HL-60 (cell line): ENCODE results near the gene NOD2.

ENCODE experiments used
- DNase-seq, 2 experiments: peaks; one replicate each; pipeline ENCODE4 v3.0.0-alpha.2; 2010 to 2020; ENCODE audit warnings: low read depth in 1 of 2, low spot score in 1 of 2
- H3K27ac ChIP-seq: fragments of 250-450 bp; sonication (Bioruptor Pico); replicated peaks from 2 replicates; pipeline ENCODE4 v1.5.1; 2020; ENCODE audit warnings: mild to moderate bottlenecking, moderate library complexity
- H3K27me3 ChIP-seq: fragments of 250-450 bp; sonication (Bioruptor Pico); 2 replicates; pipeline ENCODE4 v1.5.1; 2021; ENCODE audit warnings: mild to moderate bottlenecking, moderate library complexity; ENCODE audit not compliant: insufficient read depth, poor library complexity, severe bottlenecking
- H3K4me3 ChIP-seq: replicated peaks from 2 replicates; pipeline ENCODE4 v1.5.1; 2011; ENCODE audit warnings: mild to moderate bottlenecking, control low read depth, low read length; ENCODE audit not compliant: insufficient read depth
- GABPA ChIP-seq: IDR thresholded peaks from 2 replicates; pipeline ENCODE4 v1.6.1; 2012; ENCODE audit warnings: low read depth
- POLR2AphosphoS5 ChIP-seq: IDR thresholded peaks from 2 replicates; pipeline ENCODE4 v1.6.1; 2012; ENCODE audit warnings: low read depth
- SPI1 ChIP-seq: IDR thresholded peaks from 2 replicates; pipeline ENCODE4 v1.6.1; 2012; ENCODE audit warnings: low read depth, mild to moderate bottlenecking, borderline replicate concordance
- TF ChIP-seq, protein P1 (sequence below): IDR thresholded peaks from one replicate; pipeline ENCODE4 v1.5.1; 2011; ENCODE audit warnings: low read length, control low read depth, inconsistent platforms; ENCODE audit not compliant: insufficient read depth
- TF ChIP-seq, protein P2 (sequence below): IDR thresholded peaks from 2 replicates; pipeline ENCODE4 v1.6.1; 2012; ENCODE audit warnings: low read depth; ENCODE audit not compliant: insufficient replicate concordance

Gene NOD2

GRCh38 chr16:50680556-50680893, 12.9 kb upstream of the NOD2 start:
- H3K4me3 ChIP-seq: peak overlapping the region; percentile 66
- no peak for DNase-seq
- peak overlapping the region; percentile 85 for H3K27ac ChIP-seq
- H3K27me3 ChIP-seq: no peaks in the 10 kb centered on the region
- no peak for TF ChIP-seq GABPA
- no peak for TF ChIP-seq SPI1
- TF ChIP-seq, protein P1, sequence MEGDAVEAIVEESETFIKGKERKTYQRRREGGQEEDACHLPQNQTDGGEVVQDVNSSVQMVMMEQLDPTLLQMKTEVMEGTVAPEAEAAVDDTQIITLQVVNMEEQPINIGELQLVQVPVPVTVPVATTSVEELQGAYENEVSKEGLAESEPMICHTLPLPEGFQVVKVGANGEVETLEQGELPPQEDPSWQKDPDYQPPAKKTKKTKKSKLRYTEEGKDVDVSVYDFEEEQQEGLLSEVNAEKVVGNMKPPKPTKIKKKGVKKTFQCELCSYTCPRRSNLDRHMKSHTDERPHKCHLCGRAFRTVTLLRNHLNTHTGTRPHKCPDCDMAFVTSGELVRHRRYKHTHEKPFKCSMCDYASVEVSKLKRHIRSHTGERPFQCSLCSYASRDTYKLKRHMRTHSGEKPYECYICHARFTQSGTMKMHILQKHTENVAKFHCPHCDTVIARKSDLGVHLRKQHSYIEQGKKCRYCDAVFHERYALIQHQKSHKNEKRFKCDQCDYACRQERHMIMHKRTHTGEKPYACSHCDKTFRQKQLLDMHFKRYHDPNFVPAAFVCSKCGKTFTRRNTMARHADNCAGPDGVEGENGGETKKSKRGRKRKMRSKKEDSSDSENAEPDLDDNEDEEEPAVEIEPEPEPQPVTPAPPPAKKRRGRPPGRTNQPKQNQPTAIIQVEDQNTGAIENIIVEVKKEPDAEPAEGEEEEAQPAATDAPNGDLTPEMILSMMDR: no peak
- no peak; the same call in 1 of the 2 replicates for TF ChIP-seq POLR2AphosphoS5

DNA sequence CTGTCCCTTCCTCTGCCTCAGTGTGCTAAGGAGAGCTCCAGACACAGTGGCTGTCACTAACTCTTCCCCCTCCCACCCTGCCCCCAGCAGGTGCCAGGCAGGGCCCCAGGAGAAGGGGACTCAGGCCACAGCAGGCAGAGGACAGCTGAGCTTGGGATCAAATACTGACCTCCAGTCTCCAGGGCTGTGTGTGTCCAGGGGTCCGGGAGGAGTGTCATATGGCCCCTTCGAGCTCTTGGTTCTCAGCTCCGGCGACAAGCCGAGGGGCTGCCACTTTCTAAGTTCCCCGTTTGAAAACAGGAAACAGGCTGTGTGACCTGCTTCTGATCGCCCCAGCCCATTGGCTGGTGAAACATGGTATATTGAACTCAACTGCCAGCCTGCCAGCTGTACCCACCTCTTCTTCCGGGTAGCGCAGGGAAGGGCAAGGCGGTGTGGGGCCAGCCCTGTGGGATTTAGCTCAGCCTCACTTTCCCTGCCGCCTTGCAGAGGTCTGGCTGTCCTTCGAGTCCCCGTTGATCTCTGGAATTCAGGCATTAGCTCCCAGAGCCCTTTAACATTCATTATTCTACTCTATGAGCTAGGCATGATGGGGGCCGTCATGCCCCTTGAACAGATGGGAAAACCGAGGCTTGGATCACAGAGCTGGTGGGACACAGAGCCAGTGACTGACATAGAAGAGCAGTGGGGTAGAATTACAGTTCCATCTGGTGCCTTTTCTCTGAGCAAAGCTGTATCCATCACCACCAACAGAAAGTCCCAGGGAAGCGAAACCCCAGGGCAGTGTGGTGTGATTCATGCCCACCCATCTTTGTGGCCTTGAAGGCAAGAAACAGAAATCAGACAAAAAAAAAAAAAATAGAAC, 12.2 kb upstream of the NOD2 start, which contains the start of gene SNX20:
SNX20 (minus strand) TSS at position 292 of the 865 bp plus-strand sequence. CDS start 3,786 bp downstream, outside the sequence.
- H3K27me3 ChIP-seq: no peaks in the 10 kb centered on the region
- H3K4me3 ChIP-seq: peak within 1 kb of the TSS; percentile 66
- peak within 1 kb of the TSS; percentile 85 for H3K27ac ChIP-seq
- peak; percentile 66 to 91 for DNase-seq
- TF ChIP-seq, protein P1: no peak
- TF ChIP-seq, protein P2, sequence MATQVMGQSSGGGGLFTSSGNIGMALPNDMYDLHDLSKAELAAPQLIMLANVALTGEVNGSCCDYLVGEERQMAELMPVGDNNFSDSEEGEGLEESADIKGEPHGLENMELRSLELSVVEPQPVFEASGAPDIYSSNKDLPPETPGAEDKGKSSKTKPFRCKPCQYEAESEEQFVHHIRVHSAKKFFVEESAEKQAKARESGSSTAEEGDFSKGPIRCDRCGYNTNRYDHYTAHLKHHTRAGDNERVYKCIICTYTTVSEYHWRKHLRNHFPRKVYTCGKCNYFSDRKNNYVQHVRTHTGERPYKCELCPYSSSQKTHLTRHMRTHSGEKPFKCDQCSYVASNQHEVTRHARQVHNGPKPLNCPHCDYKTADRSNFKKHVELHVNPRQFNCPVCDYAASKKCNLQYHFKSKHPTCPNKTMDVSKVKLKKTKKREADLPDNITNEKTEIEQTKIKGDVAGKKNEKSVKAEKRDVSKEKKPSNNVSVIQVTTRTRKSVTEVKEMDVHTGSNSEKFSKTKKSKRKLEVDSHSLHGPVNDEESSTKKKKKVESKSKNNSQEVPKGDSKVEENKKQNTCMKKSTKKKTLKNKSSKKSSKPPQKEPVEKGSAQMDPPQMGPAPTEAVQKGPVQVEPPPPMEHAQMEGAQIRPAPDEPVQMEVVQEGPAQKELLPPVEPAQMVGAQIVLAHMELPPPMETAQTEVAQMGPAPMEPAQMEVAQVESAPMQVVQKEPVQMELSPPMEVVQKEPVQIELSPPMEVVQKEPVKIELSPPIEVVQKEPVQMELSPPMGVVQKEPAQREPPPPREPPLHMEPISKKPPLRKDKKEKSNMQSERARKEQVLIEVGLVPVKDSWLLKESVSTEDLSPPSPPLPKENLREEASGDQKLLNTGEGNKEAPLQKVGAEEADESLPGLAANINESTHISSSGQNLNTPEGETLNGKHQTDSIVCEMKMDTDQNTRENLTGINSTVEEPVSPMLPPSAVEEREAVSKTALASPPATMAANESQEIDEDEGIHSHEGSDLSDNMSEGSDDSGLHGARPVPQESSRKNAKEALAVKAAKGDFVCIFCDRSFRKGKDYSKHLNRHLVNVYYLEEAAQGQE: no peak
- no peak; the same call in none of the 2 replicates for TF ChIP-seq POLR2AphosphoS5
- 0 out of 2 replicates have a peak, but pooled peaks have one; percentile 43 for TF ChIP-seq GABPA
- peak; percentile 35; the same call in 1 of the 2 replicates for TF ChIP-seq SPI1

DNA sequence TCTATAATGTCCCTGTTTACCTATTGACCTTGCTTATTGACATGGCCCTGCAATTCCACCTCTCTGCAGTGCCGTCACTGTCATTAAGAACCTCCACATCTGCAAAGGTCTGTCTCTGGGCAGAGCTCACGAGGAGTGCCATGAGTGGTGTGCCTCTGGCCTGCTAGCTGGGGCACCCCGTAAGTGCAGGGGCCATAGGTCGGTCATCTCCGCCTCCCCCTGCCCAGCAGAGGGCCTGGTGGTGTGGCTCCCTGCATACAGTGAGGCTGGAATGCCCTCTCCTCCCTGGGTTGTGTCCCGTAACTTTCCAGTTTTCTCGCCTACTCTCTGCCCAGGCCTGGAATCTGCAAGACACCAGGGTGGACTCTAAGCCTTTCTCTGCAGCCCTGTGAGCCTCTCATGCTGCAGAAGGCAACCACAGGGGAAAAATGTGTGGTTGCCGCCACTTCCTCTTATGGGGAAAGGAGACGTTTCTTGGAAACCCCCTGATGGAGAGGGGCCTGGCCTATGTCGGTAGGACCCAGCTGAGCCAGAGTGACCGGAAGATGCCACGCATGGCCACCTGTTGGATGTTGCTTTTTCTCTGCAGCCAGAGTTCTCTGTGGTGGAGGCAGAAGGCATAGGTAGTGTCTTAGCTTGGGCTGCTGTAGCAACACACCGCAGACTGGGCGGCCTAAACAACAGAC, 9.6 kb upstream of the NOD2 start:
- Histone ChIP-seq H3K27ac (peak overlapping the region; percentile 85), H3K4me3 (no peak overlapping the region), H3K27me3 (no peaks in the 10 kb centered on the region)
- DNase-seq: peak; percentile 83 to 92
- TF ChIP-seq POLR2AphosphoS5 (peak; percentile 88), GABPA (no peak; the same call in 1 of the 2 replicates), SPI1 (peak; percentile 98)

DNA sequence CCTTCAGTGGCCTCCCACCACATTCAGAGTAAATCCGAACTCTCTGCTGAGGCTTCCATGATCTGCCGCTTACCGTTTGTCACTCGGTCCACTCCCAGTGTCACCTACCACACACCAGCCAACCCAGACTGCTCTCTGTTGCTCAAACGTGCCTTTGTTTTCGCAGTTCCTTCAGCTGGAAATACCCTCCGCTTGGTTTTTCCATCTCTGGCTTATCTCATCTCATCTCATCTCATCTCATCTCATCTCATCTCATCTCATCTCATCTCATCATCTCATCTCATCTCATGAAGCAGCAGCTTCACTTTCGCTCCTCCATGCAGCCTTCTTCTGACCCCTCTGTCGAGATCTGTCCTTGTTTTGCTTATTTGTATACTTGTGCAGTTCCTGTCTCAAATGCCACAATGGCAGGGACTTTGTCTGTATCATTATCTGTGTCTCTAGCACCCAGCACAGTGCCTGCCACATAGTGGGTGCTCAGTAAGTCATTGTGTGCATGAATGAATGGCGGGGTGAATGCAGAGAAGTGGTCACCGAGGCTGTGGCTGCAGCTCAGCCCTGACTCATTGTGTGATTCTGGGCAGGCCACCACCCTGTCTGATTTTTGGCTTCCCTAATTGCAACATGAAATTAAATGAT, 8.5 kb upstream of the NOD2 start:
- DNase-seq: peak; percentile 45 to 75

DNA sequence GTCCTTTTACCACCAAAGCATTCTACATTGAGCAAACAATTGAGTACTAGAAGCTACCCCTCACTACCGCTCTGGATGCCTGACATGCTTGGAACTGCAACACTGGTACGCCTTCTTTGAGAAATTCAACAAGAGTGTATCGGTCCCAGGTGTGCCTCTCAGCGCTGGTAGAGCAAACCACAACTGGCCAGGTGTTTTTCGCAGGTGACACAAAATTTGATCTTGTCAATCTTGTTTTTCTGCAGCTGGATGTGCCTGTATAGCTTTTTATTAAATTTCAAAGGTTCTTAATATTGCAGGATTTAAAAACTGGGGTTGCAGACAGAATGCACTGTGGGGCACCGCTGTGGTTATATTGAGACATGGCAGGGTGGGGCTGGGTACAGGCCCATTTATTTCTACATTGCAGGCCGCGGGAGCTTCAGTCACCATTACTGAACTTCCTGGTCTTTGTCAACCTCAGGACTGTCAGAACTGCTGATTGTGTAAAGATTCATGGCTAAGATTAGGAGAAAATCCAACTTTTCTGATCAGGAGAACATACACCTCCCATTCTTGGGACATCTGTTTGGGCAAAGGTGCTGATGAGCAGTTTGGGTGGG, 7.8 kb upstream of the NOD2 start:
- DNase-seq: peak; percentile 74 to 89

More for the DNA sequence above, 8.5 kb upstream of the NOD2 start:
- Histone ChIP-seq H3K4me3 (no peak overlapping the region), H3K27me3 (no peaks in the 10 kb centered on the region), H3K27ac (peak overlapping the region; percentile 85)
- TF ChIP-seq POLR2AphosphoS5: no peak

More for the DNA sequence above, 7.8 kb upstream of the NOD2 start:
- H3K27ac ChIP-seq: peak overlapping the region; percentile 85
- no peaks in the 10 kb centered on the region for H3K27me3 ChIP-seq
- TF ChIP-seq GABPA: no peak
- no peak; the same call in 1 of the 2 replicates for TF ChIP-seq POLR2AphosphoS5
- TF ChIP-seq, protein P2: no peak
- TF ChIP-seq SPI1: no peak
- TF ChIP-seq, protein P1: no peak
- H3K4me3 ChIP-seq: no peak overlapping the region
